Activated CD4-positive, alpha-beta T cell treated with anti-CD3 and anti-CD28 coated beads, Interleukin-10, Interleukin-2, amounts not matched to agents 100 ng/mL and 50 ng/mL, durations not matched to agents 16 hours and 8 hours (primary cell): ENCODE data around the gene KRTAP10-2.
A peak's percentile ranks its signal among the peaks of the same experiment; 100 is the strongest.
"Not testable (repeated sequence)": the region's sequence is repeated elsewhere in the genome, so short reads cannot be mapped to it uniquely, and the experiment has no call there.

Source experiments
- DNase-seq: peaks from one replicate; pipeline ENCODE4 v3.0.0-alpha.2; 2020

Gene KRTAP10-2

GRCh38 chr21:44582055-44582454 is 30.8 kb upstream of the KRTAP10-2 start:
- no peak for DNase-seq

- no peak for DNase-seq
Measured at GRCh38 chr21:44581158-44581557, 29.9 kb upstream of the KRTAP10-2 start.

GRCh38 chr21:44580231-44580821 is 29.0 kb upstream of the KRTAP10-2 start, which contains the start of gene KRTAP10-5:
Gene KRTAP10-5, minus strand, starts transcription at chr21:44580604. Its CDS starts 26 bp downstream, at chr21:44580578.
- DNase-seq: not testable (repeated sequence)

GRCh38 chr21:44579833-44580144 is 28.5 kb upstream of the KRTAP10-2 start:
- no peak for DNase-seq

GRCh38 chr21:44579056-44579832 is 27.9 kb upstream of the KRTAP10-2 start:
- DNase-seq: no peak

- DNase-seq: no peak
Measured at GRCh38 chr21:44578371-44579055, 27.2 kb upstream of the KRTAP10-2 start.

- DNase-seq: no peak
Measured at GRCh38 chr21:44576025-44576420, 24.7 kb upstream of the KRTAP10-2 start.

- no peak for DNase-seq
Measured at GRCh38 chr21:44575307-44576024, 24.2 kb upstream of the KRTAP10-2 start.

GRCh38 chr21:44574457-44575306 is 23.4 kb upstream of the KRTAP10-2 start:
- peak; percentile 6 for DNase-seq

- DNase-seq: not testable (repeated sequence)
Measured at GRCh38 chr21:44573630-44574456, 22.5 kb upstream of the KRTAP10-2 start, which contains the start of gene KRTAP10-4. Gene KRTAP10-4, plus strand, starts transcription at chr21:44573729. Its CDS starts 30 bp downstream, at chr21:44573759.

- DNase-seq: no peak
Measured at GRCh38 chr21:44572959-44573583, 21.8 kb upstream of the KRTAP10-2 start.

GRCh38 chr21:44571844-44572782 is 20.8 kb upstream of the KRTAP10-2 start:
- no peak for DNase-seq

GRCh38 chr21:44571296-44571695 is 20.0 kb upstream of the KRTAP10-2 start:
- DNase-seq: no peak

- DNase-seq: no peak
Measured at GRCh38 chr21:44569861-44570517, 18.7 kb upstream of the KRTAP10-2 start.

- no peak for DNase-seq
Measured at GRCh38 chr21:44568667-44569556, 17.6 kb upstream of the KRTAP10-2 start.

GRCh38 chr21:44568261-44568660 is 17.0 kb upstream of the KRTAP10-2 start:
- no peak for DNase-seq

GRCh38 chr21:44567481-44568171 is 16.3 kb upstream of the KRTAP10-2 start:
- DNase-seq: no peak
